Breast epithelium (tissue), 3 donors: ENCODE data around the gene TPK1.

ENCODE experiments used
- POLR2A ChIP-seq: fragments of 450-650 bp; IDR thresholded peaks from one replicate; pipeline ENCODE4 v1.6.1; 2016; ENCODE audit warnings: antibody characterized with exemption, mild to moderate bottlenecking, moderate library complexity
- POLR2AphosphoS5 ChIP-seq, 3 donors: sonication (generic); formaldehyde crosslinking; IDR thresholded peaks; one replicate each; pipeline ENCODE4 v1.6.1; 2017; ENCODE audit warnings: antibody characterized with exemption in 3 of 3
- TF ChIP-seq, protein P1 (sequence below), 3 donors: fragments of 450-650 bp; IDR thresholded peaks; one replicate each; pipeline ENCODE4 v1.5.1; 2016 to 2017; ENCODE audit warnings: antibody characterized with exemption in 3 of 3, mild to moderate bottlenecking in 3 of 3, moderate library complexity in 3 of 3

DNA sequence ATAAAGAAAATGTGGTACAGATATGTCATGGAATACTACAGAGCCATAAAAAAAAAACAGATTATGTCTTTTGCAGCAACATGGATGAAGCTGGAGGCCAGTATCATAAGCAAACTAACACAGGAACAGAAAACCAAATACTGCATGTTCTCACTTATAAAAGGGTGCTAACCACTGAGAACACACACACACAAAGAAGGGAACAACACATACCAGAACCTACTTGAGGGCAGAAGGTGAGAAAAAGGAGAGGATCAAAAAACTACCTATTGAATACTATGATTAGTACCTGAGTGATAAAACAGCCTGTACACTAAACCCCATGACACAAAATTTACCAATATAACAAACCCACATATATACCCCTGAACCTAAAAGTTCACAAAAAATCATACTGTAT lies 144.6 kb downstream of the TPK1 start:
- TF ChIP-seq, protein P1, sequence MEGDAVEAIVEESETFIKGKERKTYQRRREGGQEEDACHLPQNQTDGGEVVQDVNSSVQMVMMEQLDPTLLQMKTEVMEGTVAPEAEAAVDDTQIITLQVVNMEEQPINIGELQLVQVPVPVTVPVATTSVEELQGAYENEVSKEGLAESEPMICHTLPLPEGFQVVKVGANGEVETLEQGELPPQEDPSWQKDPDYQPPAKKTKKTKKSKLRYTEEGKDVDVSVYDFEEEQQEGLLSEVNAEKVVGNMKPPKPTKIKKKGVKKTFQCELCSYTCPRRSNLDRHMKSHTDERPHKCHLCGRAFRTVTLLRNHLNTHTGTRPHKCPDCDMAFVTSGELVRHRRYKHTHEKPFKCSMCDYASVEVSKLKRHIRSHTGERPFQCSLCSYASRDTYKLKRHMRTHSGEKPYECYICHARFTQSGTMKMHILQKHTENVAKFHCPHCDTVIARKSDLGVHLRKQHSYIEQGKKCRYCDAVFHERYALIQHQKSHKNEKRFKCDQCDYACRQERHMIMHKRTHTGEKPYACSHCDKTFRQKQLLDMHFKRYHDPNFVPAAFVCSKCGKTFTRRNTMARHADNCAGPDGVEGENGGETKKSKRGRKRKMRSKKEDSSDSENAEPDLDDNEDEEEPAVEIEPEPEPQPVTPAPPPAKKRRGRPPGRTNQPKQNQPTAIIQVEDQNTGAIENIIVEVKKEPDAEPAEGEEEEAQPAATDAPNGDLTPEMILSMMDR (IDR thresholded peaks at IDR 0.05), result no peak
- no peak for TF ChIP-seq POLR2A
- TF ChIP-seq POLR2AphosphoS5 (IDR thresholded peaks at IDR 0.05), result no peak
